DMS114 treated with DMSO at 0.1 percent for 48 hours (cell line): ENCODE measurements around the gene SPAG6.
"Not testable (repeated sequence)": the region's sequence is repeated elsewhere in the genome, so short reads cannot be mapped to it uniquely, and the experiment has no call there.

ENCODE experiments used
- DNase-seq: peaks from one replicate; lab custom pipeline; 2025; ENCODE audit not compliant: unreplicated experiment; lab: John Stamatoyannopoulos, UW

Gene SPAG6

DNA sequence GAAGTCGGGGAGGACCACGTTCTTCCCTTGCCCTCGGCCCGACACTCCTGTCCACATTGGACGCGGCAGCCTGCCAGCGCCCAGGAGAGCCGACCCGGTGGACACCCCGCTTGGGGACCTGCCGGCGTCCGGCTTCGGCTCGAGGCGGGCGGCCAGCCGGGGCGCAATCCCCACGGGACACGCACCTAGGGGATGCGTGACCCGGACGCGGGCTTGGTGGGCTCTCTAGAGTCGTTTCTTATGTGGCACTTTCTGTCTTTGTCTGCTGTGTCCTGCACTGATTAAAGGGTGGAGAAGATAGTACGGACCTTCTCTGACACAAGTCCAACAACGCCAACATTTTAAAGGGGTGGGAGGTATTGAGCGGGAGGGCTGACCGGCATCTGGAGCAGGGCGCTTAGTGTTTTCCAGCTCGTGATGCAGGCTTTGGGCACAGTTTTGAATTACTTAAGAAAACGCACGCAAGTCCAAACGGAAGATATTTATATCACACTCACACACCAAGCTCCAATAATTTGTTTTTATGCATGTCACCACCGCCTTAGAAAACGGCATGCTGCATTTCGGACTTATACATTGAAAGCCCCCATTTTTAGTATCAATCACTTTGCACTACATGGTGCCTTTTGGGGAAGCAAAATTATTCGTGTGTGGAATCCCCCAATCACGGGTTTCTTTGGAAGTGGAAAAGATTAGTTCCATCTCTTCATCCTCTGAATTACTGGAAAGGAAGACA lies 3.9 kb upstream of the SPAG6 start:
- peak; percentile 20 for DNase-seq

- DNase-seq = no peak
These were observed 3.4 kb upstream of the SPAG6 start for GRCh38 chr10:22341926-22342196.

- no peak for DNase-seq
These were observed 2.9 kb upstream of the SPAG6 start for GRCh38 chr10:22342421-22342820.

DNA sequence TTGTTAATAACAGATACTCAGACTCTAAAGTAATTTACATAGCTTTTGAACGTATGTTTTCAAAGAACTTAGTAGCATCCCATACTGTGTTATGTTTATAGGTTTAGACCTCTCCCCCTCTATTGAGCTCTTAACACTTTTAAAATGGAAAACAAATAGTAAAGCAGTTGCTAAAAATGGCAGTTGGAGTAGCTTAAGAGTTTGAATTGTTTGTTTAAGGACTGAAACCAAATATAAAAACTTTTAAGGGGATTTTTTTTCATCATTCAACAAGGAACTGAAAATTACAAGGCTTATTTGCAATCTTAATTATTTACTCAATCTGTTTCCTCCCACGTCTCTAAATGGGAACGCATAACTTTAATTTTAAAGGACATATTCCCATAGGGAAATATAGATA lies 1.6 kb upstream of the SPAG6 start:
- DNase-seq = no peak

DNA sequence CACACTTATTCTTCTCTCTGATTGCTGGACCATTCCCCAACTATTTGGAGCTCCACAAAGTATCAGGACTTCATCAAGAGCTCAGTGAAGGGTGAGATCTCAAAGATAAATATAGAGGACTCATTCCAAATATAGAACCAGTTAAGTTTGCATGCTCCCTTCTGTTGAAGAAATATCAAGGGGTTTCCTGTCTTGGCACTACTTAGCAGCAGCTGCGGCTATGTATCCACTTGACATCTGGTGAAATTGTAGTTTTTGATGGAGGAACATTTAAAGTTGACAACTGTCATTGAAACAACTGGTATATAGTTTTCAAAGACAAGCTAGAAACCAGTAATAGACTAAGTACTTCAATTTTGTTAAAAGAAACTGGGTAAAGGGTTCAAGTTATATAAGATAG lies 1.0 kb upstream of the SPAG6 start:
- DNase-seq = no peak

DNA sequence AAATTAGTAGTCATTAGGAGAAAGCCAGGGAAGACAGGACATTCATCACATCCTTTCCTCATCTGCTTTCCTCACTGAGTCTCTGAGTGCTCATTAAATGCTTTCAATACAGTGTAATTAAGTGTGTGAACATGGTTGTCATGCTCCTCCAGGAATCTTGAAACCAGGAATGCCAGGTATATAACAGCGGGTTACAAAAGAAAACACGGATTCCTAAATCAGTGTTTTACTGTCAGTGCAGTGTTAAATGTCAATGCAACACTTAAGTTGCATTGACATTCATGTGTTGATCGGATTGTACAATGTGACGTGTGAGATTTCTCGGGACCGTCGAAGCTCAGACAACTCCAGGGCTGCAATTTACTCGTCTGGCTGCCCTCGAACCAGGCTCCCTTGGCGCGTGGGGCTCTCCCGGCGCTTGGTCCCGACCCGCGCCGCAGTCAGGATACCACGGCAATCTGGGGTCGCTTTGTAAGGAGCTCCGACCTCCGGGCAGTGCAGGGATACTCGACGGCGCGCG lies 455 bp upstream of the SPAG6 start:
- DNase-seq = no peak

DNA sequence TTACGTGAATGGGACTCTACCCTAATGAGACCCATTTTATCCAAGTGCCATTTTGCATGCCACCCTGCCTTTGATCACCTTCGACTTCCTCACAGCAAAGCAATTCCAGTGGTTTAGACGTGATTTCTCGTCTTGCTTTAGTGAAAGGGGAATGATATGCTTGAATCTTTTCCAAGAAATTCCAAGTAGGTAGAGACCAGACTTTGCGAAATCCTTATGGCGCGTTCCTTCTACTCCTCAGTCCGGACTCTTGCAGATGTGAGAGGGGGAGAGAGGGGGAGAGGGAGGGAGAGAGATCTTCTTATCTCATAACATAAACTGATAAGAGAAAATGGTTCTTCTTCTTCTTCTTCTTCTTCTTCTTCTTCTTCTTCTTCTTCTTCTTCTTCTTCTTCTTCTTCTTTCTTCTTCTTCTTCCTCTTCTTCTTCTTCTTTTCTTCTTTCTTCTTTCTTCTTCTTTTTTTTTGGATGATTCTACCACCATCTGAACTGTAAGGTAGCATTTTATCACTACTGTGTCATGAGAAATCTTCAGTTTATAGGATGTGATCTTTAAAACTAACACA lies 883 bp downstream of the SPAG6 start:
- DNase-seq = no peak

GRCh38 chr10:22349755-22350154 lies 4.5 kb downstream of the SPAG6 start:
- no peak for DNase-seq

DNA sequence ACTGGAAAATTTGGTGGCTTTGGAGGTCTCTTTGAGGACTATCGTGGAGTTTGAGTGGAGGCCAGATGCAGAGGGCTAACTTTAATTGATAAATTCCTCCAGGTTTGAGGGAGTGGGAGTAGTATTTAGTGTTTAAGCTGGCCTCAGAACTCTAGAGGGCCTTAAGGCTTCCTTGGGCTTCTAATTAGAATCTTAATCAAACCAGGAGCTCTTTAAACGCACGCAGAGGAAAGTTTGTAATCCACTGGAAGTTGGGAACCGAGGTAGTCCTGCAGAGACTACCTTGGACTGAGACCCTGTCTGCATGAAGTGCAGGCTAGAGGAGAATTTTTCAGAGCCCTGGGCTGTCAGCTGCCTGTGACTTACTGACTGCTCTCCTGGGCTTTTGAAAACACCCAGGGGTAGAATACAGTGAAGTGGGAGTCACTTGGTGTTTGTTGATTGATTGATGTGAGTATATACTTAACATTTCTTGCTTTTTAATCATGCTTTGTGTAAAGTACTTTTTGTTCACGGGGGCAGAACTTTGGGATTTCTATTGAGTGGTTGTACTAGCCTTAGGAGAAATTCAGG lies 5.9 kb downstream of the SPAG6 start:
- DNase-seq = no peak

DNA sequence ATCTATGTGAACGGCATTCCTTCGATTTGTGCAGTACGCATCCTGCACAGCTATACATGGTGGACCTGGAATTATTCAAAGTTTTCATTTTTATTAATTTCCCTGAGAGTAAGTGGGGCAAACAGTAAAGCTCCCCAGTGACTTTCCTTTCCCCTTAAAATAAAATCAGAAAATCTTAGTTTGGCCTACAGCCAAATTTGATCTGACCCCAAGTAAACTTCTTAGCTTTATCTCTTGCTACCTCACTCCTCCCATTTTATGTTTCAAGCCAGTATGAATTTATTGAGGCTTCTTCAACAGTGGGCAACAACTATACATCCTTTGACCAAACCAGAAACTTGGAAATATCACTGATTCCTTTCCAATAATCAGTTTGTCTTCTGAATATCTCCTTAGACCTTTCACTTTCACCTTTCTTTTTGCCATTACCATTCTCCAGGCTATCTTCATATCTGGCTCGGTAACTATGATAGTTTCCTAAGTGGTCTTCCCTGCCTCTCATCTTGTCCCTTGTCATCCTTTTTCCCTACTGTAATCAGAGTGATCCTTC lies 11.1 kb downstream of the SPAG6 start:
- no peak for DNase-seq

DNA sequence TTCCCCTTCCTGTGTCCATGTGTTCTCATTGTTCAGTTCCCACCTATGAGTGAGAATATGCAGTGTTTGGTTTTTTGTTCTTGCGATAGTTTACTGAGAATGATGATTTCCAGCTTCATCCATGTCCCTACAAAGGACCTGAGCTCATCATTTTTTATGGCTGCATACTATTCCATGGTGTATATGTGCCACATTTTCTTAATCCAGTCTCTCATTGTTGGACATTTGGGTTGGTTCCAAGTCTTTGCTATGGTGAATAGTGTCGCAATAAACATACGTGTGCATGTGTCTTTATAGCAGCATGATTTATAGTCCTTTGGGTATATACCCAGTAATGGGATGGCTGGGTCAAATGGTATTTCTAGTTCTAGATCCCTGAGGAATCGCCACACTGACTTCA lies 12.5 kb downstream of the SPAG6 start:
- not testable (repeated sequence) for DNase-seq

- DNase-seq = no peak
These were observed 18.0 kb downstream of the SPAG6 start for GRCh38 chr10:22363305-22363704.

DNA sequence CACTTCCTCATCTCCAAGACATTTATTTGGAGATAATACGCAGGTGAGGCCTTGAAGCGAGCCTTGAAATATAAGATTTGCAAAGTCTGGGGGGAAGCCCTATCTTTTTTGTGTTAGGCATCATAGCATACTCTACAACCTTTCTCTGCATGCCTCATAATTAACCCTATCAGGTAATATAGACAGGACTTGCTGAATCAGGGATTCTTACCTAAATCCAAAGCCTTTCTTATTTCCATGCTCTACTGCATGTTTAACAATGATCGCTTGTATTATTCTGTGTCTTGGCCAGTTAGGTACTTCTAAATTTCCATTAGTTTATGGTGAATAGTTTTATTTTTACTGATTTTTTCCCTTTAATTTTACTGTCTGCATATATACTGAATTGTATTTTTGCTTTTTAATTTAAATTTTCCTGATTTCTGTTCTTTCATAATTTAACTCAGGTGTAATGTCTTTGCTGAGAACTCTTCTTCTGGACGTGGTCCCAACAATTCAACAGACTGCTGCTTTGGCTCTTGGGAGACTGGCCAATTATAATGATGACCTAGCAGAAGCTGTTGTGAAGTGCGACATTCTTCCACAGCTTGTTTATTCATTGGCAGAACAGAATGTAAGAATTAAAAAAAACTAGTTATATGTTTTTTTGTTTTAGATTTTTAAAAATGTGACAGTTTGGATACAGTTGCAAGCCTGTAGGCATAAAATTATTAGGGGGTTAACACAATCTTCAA lies 19.3 kb downstream of the SPAG6 start:
- no peak for DNase-seq

GRCh38 chr10:22365233-22365632 lies 19.9 kb downstream of the SPAG6 start:
- no peak for DNase-seq

DNA sequence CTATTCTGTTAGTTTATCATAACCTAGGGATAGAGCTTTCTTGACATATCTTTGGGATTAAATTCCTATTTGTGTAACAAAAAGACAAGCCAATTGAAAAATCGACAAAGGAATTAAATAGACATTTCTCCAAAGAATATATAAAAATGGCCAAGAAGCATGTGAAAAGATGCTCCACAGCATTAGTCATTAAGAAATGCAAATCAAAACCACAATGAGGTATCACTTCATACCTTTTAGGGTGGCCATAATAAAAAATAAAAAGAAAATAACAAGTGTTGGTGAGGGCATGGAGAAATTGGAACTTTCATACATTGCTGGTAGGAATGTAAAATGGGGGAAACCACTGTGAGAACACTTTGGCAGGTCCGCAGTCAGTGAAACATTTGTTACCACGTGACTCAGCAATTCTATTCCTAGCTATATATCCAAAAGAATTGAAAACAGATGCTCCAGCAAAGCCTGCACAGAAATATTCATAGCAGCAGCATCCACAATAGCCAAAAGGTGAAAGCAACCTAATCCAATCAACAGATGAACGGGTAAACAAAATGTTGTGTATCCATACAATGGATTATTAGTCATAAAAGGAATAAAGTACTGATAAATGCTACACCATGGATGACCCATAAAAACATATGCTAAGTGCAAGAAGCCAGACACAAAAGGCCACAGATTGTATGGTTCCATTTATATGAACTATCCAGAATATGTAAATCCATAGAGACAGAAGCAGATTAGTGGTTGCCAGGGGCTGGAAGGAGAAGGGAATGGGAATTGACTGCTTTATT lies 20.5 kb downstream of the SPAG6 start:
- no peak for DNase-seq

DNA sequence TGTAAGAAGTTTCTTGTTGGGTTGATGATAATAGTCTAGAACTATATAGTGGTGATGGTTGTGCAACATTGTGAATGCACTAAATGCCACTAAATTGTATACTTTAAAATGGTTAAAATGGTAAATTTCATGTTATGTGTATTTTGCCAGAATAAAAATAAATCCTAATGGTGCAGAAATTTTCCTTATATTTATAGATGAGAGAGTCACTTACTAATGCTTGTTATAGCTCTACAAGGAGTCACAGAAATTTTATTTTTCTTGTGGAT lies 21.1 kb downstream of the SPAG6 start:
- DNase-seq = no peak

DNA sequence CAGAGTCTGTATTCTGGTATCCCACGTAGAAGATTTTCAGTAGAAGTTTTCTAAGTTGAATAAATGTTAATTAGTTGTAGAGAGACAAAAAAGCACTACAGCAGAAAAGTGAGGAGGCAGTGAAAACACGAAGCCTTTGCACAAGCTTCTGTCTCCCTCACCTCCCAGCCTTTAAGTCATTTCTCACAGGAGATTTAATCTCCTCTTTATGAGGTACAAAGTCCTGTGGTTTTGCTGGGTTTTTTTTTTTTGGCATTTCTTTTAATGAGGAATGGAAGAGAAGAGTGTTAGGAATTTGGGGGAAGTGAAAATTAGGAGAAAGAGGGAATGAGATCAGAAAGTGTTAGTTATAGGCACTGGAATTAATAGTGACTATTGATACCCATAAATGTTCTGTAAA lies 21.5 kb downstream of the SPAG6 start:
- no peak for DNase-seq

DNA sequence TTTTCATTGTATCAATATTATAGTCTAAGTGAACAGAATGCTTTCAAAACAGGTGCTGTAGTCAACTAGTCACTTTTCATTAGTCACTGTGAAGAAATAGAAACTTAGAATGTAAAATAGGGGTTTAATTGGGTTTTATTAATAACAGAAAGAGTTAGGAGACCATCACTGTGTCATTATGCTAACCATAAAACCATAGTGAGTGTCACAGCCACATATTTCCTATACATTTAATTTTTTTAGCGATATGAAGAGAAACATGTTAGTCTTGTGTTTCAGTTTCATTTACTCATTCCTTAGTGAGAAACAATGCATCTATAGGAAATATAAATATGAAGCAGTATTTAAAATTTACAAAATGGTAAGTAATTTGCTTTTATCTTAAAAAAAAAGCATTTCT lies 22.2 kb downstream of the SPAG6 start:
- no peak for DNase-seq

DNA sequence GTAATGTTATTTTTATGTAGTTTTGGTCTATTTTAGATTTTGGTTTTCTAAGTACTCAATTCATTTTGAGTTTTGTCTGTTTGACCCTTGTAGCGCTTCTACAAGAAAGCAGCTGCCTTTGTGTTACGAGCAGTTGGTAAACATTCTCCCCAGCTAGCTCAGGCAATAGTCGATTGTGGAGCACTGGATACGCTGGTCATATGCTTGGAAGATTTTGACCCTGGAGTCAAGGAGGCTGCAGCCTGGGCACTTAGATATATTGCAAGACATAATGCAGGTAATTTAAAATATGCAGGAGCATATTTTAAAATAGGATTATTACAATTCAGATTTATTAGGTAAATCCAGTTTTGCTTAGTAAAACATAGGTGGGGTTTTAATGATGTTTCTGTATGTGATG lies 23.1 kb downstream of the SPAG6 start:
- DNase-seq = no peak

DNA sequence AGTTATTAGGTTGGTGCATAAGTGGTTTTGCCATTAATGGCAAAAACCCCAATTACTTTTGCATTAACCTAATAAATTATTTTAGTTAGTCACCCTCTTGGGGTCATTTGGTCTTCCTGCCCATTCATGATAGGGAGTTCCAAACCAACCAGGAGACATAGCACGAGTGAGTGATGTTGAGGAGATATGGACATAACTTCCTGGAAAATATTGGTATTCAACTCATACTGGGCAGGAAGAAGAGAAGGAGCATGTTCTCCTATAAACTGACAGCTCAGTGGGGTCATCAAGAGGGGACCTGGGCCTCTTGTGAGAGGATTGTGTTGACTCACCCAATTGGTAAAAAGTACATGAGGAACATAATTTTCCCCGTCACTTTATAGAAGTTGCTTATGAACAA lies 23.7 kb downstream of the SPAG6 start:
- DNase-seq = no peak

- DNase-seq = no peak
These were observed 24.3 kb downstream of the SPAG6 start for GRCh38 chr10:22369434-22370072.
